Globus pallidus (tissue), 1 donor: ENCODE data around the gene KLHL29.
"Not testable (repeated sequence)": the region's sequence is repeated elsewhere in the genome, so short reads cannot be mapped to it uniquely, and the experiment has no call there.

Experiments
- DNase-seq: peaks from one replicate; pipeline ENCODE4 v3.0.0-alpha.2; 2015; ENCODE audit warnings: low spot score

Gene KLHL29

GRCh38 chr2:23384551-23385343 is at the start of gene KLHL29:
Gene KLHL29 (plus strand): TSS chr2:23385179. CDS start chr2:23562197, 177,018 bp downstream.
- DNase-seq: peak; percentile 40

- DNase-seq: no peak
Measured at GRCh38 chr2:23335550-23335949, 49.4 kb upstream of the KLHL29 start.

- no peak for DNase-seq
Measured at GRCh38 chr2:23342075-23342474, 42.9 kb upstream of the KLHL29 start.

- DNase-seq: no peak
Measured at GRCh38 chr2:23346029-23346428, 39.0 kb upstream of the KLHL29 start.

- no peak for DNase-seq
Measured at GRCh38 chr2:23346781-23347180, 38.2 kb upstream of the KLHL29 start.

DNA sequence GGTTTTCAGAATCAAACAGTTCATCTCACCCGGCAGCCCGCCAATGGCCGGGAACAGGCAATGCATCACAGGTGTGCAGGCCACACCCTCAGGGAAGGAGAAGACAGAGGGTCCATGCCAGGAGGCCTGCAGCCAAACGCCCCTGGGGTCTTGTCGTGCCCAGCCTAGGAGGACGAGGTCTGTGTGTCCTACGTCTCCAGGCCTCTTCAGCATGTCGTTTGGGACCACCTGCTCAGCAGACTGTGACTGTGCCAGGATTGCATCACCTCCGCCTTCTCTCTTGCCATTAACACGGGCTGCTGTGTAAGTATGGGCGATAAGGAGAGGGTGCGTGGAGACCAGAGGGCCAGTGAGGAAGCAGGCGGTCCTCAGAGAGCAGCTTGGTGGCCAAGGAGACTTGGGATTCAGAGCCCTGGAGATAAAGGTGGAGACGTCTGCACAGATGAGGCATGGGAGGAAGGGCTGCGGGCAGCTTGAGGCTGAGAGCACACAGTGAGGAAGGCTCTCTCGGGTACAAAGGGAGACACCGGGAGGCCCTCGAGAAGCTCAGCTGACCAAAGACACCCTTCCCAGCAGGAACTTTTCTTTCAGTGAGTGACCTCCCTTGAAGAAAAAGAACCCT is 37.4 kb upstream of the KLHL29 start:
- DNase-seq: no peak

DNA sequence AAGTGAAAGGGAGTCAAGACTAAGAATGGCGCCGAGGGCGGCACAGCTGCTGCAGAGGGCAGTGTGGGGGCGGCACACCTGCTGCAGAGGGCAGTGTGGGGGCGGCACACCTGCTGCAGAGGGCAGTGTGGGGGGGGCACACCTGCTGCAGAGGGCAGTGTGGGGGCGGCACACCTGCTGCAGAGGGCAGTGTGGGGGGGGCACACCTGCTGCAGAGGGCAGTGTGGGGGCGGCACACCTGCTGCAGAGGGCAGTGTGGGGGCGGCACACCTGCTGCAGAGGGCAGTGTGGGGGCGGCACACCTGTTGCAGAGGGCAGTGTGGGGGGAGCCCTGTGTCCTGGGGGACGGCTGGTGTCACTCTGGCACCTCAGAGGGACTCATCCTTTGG is 36.9 kb upstream of the KLHL29 start:
- DNase-seq: not testable (repeated sequence)

- no peak for DNase-seq
Measured at GRCh38 chr2:23349508-23349907, 35.5 kb upstream of the KLHL29 start.

- no peak for DNase-seq
Measured at GRCh38 chr2:23350041-23350791, 34.8 kb upstream of the KLHL29 start.

DNA sequence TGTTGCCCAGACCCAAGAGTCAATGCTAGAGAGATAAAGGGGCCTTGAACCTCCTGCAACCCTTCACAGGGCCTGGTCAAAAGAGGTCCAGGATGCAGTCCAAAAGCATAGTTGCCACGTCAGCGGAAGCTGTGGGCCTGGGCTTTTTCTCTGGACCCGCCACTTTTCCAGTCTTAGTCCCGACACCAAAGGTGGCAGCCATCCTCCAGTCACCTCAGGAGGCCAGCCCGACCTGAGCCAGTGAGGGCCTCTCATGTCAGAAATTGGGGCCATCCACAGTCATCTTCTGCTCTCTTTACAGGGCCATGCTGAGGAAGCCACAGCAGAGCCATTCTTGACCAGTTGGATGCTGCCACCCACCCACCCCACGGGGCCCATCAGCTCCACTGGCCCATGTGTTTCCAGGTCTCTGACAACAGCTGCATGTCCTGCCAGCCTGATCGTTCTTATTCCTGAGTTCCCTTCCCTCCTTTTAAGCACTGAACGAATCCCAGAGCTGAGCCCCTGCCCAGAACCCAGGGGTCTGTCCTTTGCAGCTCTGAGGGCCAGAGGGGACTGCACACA is 34.1 kb upstream of the KLHL29 start:
- DNase-seq: no peak

DNA sequence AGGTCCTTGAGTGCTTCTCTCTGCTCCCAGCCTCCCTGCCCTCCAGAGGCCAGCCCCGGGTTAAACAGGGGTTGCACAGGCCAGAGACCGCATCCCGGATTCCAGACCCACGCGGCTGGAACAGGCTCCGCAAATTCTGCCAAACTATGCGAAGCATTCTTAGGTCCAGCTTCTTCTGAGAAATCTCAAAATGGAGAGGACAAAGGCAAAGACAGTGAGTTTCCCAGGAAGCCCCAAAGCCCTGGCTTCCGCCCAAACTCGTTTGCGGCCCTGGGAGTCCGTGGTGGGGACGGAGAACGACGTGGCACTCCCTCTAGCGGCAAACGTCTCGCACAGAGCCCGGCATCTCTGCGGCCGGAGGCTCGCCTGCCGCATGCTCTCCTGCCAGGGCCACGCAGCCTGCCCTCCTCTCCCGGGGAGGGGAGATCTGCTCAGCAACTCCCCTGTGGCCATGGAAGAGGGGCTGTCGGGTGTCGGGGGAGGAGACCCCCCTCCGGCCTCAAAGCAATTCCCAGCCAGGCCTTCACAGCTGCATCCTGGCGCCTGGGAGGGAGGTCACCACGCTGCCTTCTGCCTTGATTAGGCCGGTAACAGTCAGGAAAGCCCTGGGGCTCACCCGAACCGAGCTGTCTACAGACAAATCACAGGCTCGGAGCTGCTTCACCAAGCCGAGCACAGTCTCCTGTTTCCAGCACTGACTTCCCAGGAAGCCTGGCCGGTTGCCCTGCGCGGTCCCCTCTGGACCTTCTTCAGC is 33.4 kb upstream of the KLHL29 start:
- DNase-seq: peak; percentile 62

- no peak for DNase-seq
Measured at GRCh38 chr2:23354554-23354953, 30.4 kb upstream of the KLHL29 start.

GRCh38 chr2:23355001-23355400 is 30.0 kb upstream of the KLHL29 start:
- no peak for DNase-seq

GRCh38 chr2:23356711-23357110 is 28.3 kb upstream of the KLHL29 start:
- no peak for DNase-seq

DNA sequence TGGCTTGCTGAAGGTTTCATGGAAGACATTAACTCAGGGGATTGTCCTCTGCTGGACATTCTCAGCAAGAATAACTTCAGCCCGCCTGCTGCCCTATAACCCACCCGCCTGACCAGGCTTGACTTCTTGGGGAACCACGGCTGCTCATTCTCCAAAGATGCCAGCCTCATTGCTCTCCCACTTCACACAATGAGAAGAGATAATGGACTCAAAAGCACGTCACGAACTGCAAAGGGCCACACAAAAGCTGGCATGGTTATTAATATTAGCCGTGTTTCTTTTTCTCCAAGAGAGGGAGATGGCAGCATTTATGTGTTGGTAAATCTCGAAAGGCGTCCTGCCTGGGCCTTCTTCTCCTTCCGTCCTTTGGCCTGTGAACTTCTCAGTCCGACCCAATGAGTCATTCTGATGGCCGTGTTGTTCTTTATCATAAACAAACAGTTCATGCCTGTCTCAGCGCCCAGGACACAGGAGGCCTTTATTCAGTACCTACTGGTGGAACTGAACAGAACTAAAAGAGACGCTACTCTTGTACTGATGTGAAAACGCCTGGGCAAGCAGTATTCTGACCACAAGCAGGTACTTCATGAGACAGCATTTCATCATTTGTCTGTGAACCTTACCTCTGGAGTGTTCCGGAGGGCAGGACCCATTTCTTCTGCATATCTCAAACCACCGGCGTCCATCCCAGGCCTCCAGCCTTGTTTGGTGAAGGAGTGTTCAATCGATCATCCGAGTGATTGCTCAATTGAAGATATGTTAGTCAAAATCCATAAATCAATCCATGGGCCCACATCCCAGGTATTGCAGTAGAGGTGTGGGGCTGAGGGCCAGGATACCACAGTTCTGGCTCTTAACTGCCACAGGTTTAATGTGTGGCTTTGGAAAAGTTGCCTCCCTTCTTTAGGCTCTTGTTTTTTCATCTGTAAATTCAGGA is 25.1 kb upstream of the KLHL29 start:
- DNase-seq: no peak

DNA sequence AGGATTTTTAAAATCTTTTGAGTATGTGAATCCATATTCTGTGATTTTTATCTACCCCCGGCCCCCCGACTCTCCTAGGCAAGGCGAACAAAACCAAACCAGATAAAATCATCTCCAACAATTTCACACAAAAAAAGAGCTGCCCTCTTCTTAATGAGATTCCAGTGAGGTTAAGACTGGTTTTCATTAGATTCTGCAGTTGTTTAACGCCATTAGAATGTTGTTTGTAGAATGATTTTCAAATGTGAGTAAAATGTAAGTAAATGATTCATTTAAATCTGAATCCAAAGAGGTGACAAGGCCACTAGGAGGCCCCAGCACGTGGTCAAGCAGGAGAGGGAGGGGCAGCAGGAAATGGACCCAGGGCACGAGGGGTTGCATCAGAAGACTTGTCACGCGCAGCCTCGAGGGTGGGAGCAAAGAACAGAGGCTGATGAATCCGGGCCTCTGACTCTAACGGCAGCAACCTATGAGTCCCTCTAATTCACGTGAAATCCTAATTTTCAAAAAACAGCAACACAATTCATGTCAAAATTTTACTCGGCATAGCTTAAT is 24.3 kb upstream of the KLHL29 start:
- no peak for DNase-seq

DNA sequence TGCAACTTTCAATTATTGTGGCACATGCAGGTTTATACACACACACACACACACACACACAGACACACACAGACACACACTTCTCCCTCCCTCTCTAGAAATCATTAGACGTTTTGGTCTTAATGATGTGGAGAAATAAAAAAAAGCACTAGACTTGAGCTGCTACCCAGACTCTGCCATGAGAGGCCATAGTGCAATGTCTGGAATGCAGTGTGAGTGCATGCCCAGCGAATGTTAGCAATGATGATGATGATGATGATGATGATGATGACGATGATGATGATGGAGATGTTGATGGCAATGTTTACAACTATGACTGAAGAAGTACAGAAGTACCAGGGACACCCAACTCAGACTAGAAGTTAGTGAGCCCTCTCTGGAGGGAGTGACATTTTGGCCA is 23.8 kb upstream of the KLHL29 start:
- DNase-seq: no peak

DNA sequence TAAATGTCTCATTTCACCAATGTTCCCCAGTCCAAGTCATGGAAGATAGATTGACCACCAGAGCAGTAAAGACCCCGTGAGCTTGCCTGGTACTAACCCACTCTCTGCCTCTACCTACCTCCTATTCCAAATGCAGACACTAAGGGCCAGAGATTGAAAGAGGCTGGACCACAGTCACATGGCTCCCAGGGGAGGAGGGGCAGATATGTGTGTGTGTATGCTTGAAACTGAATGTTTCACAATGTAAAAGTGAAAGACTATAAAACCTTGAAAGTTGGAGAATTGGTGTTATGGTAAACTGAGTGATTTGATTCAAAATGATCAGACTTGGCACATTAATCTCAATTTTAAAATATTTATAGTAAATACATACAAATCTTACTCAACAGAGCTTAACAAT is 21.7 kb upstream of the KLHL29 start:
- no peak for DNase-seq

DNA sequence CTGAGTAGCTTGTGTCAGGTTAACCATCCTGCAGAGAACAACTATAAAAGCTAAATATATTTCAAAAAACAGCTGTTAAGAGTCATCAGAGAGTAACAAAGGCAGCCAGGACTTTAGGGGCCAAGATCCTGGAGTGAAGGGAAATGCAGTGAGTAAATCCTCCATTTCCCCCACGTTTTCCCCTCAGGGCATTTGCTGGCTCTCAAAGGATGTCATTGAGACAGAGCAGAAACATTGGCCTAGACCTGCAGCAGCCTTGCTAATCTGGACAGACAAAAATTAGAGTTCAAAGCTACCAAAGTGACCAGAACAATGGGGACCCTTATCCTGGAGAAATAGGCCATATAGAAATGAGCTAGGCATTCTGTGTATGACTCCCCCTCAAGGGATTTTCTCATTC is 21.1 kb upstream of the KLHL29 start:
- no peak for DNase-seq

- DNase-seq: no peak
Measured at GRCh38 chr2:23366720-23367119, 18.3 kb upstream of the KLHL29 start.
